Ammon's horn (tissue), 1 donor: ENCODE results near the gene SHROOM1.

Experiments
- DNase-seq: peaks from one replicate; pipeline ENCODE4 v3.0.0-alpha.2; 2016; ENCODE audit warnings: low spot score

SHROOM1 gene

DNA sequence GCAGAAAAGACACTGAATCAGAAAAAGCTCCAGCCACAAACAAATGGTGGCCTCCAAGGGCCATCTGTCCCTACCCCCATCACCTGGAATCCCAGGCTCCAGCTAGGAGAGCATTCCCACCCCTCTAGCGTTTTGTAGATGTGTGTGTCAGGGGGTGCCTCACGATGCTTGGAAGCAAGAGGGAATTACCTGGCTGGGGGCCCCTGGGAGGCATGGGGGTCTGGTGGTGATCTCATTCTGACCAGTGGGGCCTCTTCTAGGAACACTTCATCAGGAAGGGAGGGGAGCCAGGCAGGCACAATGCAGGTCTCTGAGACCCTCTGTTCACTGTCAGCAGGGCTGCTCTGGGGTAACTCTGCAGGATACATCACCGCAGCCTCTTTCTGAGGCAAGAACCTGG, 6.0 kb downstream of the SHROOM1 start:
- DNase-seq: no peak

DNA sequence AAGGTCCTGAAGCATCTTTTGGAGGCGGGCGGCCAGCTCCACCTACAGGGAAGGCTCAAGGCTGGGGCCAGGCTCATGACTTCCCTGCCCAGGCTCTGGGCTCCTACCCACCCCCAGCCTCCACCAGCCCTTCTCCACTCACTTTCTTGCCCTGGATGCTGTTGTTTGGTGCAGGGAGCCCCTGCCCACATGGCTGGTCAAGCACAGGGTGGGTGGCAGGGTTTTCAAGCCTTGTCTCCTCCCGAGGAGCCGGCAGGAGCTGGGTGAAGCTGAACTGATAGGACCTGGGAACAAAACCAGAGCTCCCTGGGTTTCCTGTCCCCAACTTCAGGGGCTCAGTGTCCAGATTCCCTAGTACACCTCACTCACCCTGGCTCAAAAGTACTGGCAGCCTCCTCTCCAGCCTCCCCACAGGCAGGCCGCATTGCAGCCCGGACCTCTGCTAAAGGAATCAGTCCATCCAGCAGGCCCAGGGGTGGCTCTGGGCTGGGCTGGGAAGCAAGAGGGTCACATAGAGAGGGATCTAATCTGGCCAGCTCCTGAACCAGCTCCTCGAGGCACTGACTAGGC, 6.9 kb downstream of the SHROOM1 start:
- DNase-seq: no peak

GRCh38 chr5:132822650-132823480, 7.6 kb downstream of the SHROOM1 start:
- no peak for DNase-seq

- peak; percentile 79 for DNase-seq
Observed at GRCh38 chr5:132821791-132822190, 8.7 kb downstream of the SHROOM1 start.

GRCh38 chr5:132821350-132821749, 9.1 kb downstream of the SHROOM1 start:
- peak; percentile 18 for DNase-seq

DNA sequence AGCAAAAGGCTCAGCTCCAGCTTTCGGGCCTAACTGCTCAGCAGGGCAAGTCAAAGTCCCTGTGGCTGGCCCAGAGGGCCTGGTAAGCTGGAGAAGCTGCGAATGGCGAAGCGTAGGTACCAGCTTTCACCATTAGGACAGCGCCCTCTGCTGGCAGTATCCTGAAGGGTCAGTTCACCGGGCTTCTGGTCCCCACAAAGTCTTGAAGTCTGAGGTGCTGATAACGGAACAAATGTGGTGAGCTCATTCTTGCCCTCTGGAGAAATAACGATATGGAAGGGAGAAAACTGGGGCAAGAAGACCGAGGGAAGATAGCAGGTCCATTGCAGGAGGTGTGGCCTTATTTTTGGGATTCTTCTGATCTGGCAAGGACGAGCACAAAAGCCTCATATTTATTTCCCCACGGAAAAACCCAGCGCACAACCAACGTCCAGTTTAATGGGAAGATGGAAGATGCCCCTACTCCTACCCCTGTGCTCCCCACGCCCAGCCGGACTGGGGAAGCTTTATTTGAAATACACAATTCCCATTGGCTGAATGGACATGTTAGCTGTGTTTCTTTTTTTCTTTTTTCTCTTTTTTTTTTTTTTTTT, 10.2 kb downstream of the SHROOM1 start:
- DNase-seq: peak; percentile 97

GRCh38 chr5:132819468-132819867, 11.0 kb downstream of the SHROOM1 start:
- DNase-seq: peak; percentile 61

GRCh38 chr5:132817011-132817410, 13.4 kb downstream of the SHROOM1 start:
- DNase-seq: no peak

DNA sequence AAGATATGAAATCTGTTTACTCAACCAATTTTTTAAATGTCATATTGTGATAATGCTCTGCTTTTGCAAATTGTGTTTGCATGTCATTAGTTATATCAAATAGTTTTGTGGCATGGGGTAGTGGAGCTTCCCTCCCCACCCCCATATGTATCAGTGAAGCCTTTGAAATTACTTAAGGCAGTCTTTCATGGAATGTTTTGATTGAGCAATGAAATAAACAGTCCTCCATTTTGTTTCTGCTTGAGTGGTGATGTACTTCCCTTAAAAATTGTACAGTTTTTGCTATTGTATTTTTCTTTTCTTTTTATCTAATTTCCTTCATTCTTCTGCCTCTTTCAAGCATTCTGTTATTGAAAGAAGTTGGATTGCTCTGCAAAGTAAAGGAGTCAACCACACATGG, 13.9 kb downstream of the SHROOM1 start:
- no peak for DNase-seq

DNA sequence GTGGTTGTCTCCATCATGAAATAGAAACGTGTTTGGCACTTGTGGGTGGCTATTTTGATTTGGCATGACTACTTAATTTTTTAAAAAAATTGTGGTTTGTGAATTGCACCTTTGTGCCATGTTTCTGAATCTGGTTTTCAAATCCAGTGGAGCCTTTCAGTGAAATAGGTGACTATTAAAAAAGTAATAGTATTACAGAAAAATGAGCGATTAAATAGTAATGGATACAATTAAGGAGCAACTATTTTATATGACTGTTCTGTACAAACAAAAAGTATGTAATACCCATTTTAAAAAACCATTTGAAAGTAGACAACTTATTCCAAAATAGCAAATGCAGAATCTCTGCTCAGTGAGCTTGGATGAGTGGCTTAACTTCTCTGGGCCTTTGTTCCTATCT, 14.4 kb downstream of the SHROOM1 start:
- no peak for DNase-seq

DNA sequence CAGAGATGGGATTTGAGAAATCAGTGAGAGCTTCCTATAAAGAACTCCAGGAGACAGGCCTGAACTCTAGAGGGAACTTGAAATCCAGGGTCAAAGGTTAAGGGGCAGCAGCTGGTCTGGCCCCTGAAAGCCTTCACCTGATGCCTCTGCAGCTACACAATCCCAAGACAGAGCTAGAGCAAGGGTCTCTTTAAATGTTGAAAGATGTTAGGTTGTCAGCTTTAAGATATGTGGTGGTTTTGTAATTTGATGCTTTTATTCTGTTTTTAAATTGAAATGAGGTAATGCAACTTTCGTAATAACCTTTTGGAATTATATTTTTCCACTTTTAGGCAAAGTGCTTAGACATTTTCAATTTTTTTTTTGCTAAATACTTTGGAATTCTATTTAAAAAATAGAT, 15.0 kb downstream of the SHROOM1 start:
- DNase-seq: no peak

- no peak for DNase-seq
Observed at GRCh38 chr5:132814503-132815294, 15.7 kb downstream of the SHROOM1 start.

GRCh38 chr5:132813599-132814502, 16.6 kb downstream of the SHROOM1 start:
- peak; percentile 68 for DNase-seq

DNA sequence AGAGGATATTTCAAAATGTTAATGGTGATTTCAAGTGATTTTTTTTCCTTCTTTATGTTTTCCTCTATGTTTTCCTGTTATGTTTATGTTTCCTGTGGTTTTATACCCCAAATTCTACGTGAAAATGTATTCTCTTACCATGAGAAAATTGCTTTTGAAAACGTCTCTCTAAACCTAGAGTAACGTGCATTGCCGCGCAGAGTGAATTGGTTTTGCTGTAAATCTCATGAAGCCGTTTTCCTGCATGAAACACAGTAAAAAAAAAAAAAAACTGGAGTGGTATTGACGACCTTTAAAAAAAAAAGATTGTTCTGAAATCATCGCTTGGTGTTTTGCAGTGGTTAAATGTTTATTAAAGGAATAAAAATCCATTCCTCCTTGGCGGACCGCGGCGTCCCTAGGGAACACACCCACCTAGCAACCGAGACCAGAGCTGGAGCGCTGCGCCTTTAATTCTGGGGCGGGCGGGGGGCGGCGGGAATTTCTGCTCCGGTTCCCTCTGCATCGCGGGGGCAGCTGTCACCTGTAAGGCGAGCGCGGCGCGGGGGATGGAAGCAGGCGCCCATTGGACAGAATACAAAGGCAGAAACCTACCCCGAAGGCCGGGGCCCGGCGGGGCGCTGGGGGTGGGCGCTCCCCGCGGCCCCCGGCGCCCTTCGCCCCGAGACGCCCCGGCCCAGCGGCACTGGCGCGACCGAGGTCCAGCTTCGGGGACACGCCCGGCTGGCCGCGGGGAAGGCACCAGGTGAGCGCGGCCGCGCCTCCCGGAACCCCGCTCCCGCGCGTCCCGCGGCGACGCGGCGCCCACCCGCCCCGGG, 17.5 kb downstream of the SHROOM1 start, which contains the start of gene SOWAHA:
Gene SOWAHA, plus strand, starts transcription at position 522 of the 818 bp plus-strand sequence. CDS start 320 bp downstream, outside the sequence.
- DNase-seq: peak; percentile 69

DNA sequence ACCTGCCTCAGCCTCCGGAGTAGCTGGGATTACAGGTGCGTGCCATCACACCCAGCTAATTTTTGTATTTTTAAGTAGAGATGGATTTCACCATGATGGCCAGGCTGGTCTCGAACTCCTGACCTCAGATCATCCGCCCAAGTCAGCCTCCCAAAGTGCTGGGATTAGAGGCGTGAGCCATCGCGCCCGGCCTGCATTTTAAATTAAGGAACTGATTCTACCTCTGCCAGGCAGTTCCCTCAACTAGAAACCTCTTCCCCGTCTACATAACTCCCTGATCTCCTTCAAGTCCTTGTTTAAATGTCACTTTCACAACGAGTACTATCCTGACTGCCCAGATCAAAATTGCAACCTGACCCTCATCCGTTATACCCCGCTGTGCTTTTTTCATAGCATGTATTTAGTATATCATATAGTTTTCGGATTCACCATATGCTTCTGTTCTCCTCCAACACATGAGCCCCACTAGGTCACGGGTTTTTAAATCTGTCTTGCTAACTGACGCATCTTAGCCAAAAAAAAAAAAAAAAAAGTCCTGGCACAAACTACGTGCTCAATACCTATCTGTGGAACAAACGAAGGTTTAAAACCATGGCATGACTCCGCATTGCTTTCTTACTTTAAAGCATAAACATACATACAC, 18.2 kb downstream of the SHROOM1 start:
- DNase-seq: no peak

- DNase-seq: no peak
Observed at GRCh38 chr5:132810605-132811004, 19.8 kb downstream of the SHROOM1 start.

- DNase-seq: no peak
Observed at GRCh38 chr5:132808866-132809265, 21.6 kb downstream of the SHROOM1 start.

- no peak for DNase-seq
Observed at GRCh38 chr5:132808448-132808847, 22.0 kb downstream of the SHROOM1 start.

GRCh38 chr5:132807163-132807838, 23.1 kb downstream of the SHROOM1 start:
- peak; percentile 80 for DNase-seq
